HCT116 (cell line): Measurements from ENCODE around the gene CHURC1.

Experiments used
- EZH2phosphoT487 ChIP-seq: fragments of 200-600 bp; IDR thresholded peaks from 2 replicates; pipeline ENCODE4 v1.6.1; 2018; ENCODE audit warnings: antibody characterized with exemption, borderline replicate concordance
- POLR2A ChIP-seq: IDR thresholded peaks from 2 replicates; pipeline ENCODE4 v1.7.0; 2011; ENCODE audit warnings: borderline replicate concordance; ENCODE audit not compliant: insufficient read depth, insufficient read length; ENCODE audit errors: extremely low read depth
- POLR2AphosphoS5 ChIP-seq: IDR thresholded peaks from 2 replicates; pipeline ENCODE4 v1.6.1; 2011; ENCODE audit warnings: mild to moderate bottlenecking, low read depth, low read length, moderate library complexity
- SRF ChIP-seq: IDR thresholded peaks from 2 replicates; pipeline ENCODE4 v1.6.1; 2012; ENCODE audit warnings: low read depth
- TF ChIP-seq, protein P1 (sequence below), 3 experiments: fragments of 200-600 bp in 1 of 3; sonication (generic) in 1 of 3; IDR thresholded peaks in 2 of 3; conservative IDR thresholded peaks in 1 of 3; 2 replicates each; pipeline ENCODE4 v1.5.1; 2012 to 2017; ENCODE audit warnings: low read depth in 2 of 3, low read length in 2 of 3, antibody characterized with exemption in 1 of 3, borderline replicate concordance in 1 of 3, control low read depth in 1 of 3, mild to moderate bottlenecking in 1 of 3, mixed read lengths in 1 of 3, mixed run types in 1 of 3, moderate library complexity in 1 of 3; ENCODE audit not compliant: insufficient read depth in 1 of 3

DNA sequence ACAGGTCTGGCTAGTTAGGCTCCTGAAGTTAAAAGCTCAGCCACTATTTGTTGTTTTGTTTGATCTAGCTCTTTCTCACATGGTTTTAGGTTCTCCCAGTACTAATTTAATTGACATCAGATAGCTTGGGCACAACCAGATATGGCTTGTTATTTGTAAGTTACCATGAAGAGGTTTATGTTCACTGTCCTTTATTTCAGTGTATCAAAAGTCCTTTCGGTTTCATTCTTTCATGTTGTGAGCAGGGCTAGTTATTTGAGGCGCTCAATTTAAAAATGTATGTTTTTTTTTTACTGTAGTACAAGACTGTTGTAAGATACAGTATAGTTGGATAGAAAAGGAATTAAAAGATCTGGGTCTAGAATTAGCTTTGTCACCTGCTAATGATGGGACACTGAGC, 21.3 kb downstream of the CHURC1 start:
- TF ChIP-seq POLR2AphosphoS5: no peak
- TF ChIP-seq POLR2A: no peak
- TF ChIP-seq EZH2phosphoT487: no peak
- TF ChIP-seq, protein P1, sequence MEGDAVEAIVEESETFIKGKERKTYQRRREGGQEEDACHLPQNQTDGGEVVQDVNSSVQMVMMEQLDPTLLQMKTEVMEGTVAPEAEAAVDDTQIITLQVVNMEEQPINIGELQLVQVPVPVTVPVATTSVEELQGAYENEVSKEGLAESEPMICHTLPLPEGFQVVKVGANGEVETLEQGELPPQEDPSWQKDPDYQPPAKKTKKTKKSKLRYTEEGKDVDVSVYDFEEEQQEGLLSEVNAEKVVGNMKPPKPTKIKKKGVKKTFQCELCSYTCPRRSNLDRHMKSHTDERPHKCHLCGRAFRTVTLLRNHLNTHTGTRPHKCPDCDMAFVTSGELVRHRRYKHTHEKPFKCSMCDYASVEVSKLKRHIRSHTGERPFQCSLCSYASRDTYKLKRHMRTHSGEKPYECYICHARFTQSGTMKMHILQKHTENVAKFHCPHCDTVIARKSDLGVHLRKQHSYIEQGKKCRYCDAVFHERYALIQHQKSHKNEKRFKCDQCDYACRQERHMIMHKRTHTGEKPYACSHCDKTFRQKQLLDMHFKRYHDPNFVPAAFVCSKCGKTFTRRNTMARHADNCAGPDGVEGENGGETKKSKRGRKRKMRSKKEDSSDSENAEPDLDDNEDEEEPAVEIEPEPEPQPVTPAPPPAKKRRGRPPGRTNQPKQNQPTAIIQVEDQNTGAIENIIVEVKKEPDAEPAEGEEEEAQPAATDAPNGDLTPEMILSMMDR (IDR thresholded peaks at IDR 0.05 in 2 of 3, conservative IDR thresholded peaks at IDR 0.05 in 1 of 3; ENCODE audit: borderline replicate concordance in 1 of 3, insufficient read depth in 1 of 3, low read depth in 2 of 3, low read length in 2 of 3): no peak
- no peak for TF ChIP-seq SRF
